ENCODE measurements around the gene WLS.

The WLS gene

DNA sequence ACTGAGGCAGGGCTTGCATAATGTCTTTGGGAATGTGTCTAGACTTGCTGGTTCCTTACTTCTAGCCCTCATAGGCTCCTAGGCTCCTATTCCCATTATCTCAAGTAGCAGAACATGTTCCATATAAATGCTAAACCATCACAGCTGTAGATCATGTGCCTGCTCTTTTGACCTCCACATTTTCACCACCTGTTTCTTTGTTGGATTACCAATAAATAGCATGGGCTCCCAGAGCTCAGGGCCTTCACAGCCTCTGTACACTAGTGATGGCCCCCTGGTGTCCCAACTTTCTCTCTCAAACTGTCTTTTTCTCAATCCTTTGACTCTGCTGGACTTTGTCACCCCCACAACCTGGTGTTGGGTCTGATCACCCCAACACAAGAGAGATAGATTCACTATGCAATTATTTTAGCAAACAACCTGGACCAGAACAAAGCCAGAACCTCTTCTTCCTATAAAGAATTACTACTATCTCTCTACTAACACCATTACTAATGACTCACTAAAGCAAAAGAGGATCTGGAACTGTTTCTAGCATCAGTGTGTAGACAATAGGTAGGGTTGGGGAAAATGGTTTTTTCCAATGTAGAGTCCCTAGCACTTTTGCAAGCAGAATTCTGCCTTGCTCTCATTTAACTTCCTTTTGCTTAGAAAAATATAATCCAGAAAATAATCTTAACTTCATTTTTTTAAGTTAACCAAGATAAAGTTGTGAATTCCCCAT, 51.7 kb downstream of the WLS start:
- H3K4me2 ChIP-seq (ENCODE audit: low read length): no peak overlapping the region
- H3K9me3 ChIP-seq (ENCODE audit: control insufficient read depth, low read length): no peaks in the 10 kb centered on the region
- no peak overlapping the region for H3K27ac ChIP-seq
- no peaks in the 10 kb centered on the region for H3K79me2 ChIP-seq
- H2AFZ ChIP-seq: no peak overlapping the region
- TF ChIP-seq, protein P1, sequence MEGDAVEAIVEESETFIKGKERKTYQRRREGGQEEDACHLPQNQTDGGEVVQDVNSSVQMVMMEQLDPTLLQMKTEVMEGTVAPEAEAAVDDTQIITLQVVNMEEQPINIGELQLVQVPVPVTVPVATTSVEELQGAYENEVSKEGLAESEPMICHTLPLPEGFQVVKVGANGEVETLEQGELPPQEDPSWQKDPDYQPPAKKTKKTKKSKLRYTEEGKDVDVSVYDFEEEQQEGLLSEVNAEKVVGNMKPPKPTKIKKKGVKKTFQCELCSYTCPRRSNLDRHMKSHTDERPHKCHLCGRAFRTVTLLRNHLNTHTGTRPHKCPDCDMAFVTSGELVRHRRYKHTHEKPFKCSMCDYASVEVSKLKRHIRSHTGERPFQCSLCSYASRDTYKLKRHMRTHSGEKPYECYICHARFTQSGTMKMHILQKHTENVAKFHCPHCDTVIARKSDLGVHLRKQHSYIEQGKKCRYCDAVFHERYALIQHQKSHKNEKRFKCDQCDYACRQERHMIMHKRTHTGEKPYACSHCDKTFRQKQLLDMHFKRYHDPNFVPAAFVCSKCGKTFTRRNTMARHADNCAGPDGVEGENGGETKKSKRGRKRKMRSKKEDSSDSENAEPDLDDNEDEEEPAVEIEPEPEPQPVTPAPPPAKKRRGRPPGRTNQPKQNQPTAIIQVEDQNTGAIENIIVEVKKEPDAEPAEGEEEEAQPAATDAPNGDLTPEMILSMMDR (IDR thresholded peaks at IDR 0.05): no peak
- H3K36me3 ChIP-seq (ENCODE audit: control insufficient read depth, insufficient read depth, low read length): no peaks in the 10 kb centered on the region
- no peak overlapping the region for H3K9ac ChIP-seq
- no peak overlapping the region for H3K4me3 ChIP-seq (ENCODE audit: low read depth, low read length)
- H3K4me1 ChIP-seq: no peaks in the 10 kb centered on the region
- H3K27me3 ChIP-seq (ENCODE audit: control insufficient read depth, insufficient read depth, low read length): no peaks in the 10 kb centered on the region

DNA sequence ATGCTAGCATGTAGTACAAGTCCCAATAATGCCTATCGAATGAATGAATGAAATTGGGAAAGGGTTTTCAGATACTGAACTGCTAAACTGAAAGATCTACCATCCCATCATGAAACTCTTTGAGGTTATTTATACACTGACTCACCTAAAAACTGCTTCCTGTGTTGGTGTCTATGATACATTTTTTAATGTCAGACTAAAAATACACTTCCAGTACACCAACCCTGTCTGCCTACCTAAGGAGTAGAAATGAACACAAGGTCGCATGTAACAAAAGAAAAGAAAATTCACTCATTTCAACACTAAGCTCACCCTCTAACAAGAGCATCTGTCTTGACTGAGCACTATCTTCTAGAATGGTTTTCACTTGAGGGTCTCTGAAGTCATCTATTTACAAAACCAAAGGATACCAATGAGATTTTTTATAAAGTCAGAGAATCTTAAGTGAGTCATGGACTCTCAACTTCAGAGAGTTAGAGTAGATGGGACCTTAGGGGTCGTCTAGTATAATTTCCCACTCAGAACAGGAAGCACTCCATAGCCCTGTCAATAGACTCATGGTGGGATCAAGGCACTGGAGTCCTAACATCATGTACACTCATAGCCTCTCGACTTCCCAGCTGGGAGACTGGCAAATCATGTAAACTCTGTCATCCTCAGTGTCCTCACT, 53.4 kb downstream of the WLS start:
- H3K4me1 ChIP-seq: no peaks in the 10 kb centered on the region
- no peaks in the 10 kb centered on the region for H3K9me3 ChIP-seq (ENCODE audit: control insufficient read depth, low read length)
- H3K4me3 ChIP-seq (ENCODE audit: low read depth, low read length): no peak overlapping the region
- no peak overlapping the region for H2AFZ ChIP-seq
- H3K27me3 ChIP-seq (ENCODE audit: control insufficient read depth, insufficient read depth, low read length): no peaks in the 10 kb centered on the region
- H3K36me3 ChIP-seq (ENCODE audit: control insufficient read depth, insufficient read depth, low read length): no peaks in the 10 kb centered on the region
- no peak overlapping the region for H3K9ac ChIP-seq
- H3K79me2 ChIP-seq: no peaks in the 10 kb centered on the region
- no peak overlapping the region for H3K4me2 ChIP-seq (ENCODE audit: low read length)
- no peak overlapping the region for H3K27ac ChIP-seq
- TF ChIP-seq, protein P1 (IDR thresholded peaks at IDR 0.05): no peak

DNA sequence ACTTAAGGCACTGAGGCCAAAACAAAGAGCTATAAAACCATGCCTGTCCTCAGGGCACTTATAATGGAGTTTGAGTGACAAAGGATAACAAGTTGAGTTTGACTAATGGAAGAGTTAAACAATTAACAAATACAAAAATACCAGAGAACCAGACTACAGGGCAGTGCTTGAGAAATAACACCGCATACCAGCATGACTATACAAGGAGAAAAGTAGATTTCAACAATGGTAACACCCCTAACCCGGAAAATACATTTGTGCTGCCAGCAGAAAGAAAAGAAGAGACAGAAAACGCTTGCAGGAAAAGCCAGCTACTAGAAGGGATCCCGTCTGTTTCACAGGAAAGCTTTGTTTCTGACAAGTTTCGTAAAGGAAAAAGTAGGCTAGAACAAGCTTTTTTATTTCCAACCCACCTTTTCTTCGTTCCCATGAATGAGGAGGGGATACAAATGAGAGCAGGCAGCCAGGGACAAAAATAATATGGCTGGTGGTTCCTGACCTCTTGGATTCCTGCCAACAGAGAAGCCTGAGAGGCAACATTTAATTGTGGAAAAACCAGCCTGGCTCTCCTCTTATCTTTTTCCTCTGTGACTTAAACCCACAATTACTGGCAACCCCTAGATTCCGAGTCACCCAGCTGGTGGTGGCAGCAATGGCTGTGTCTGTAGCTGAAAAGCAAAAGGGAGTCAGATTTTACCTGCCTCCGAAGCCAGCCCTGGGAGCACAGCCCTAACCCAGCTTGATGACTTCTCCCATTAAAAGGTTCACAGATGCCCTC, 56.5 kb downstream of the WLS start:
- no peak overlapping the region for H3K27ac ChIP-seq
- no peaks in the 10 kb centered on the region for H3K79me2 ChIP-seq
- H2AFZ ChIP-seq: no peak overlapping the region
- no peaks in the 10 kb centered on the region for H3K36me3 ChIP-seq (ENCODE audit: control insufficient read depth, insufficient read depth, low read length)
- H3K4me3 ChIP-seq (ENCODE audit: low read depth, low read length): no peak overlapping the region
- H3K4me2 ChIP-seq (ENCODE audit: low read length): no peak overlapping the region
- H3K9ac ChIP-seq: no peak overlapping the region
- H3K4me1 ChIP-seq: no peaks in the 10 kb centered on the region
- H3K9me3 ChIP-seq (ENCODE audit: control insufficient read depth, low read length): no peaks in the 10 kb centered on the region
- TF ChIP-seq, protein P1 (IDR thresholded peaks at IDR 0.05): no peak
- no peaks in the 10 kb centered on the region for H3K27me3 ChIP-seq (ENCODE audit: control insufficient read depth, insufficient read depth, low read length)

DNA sequence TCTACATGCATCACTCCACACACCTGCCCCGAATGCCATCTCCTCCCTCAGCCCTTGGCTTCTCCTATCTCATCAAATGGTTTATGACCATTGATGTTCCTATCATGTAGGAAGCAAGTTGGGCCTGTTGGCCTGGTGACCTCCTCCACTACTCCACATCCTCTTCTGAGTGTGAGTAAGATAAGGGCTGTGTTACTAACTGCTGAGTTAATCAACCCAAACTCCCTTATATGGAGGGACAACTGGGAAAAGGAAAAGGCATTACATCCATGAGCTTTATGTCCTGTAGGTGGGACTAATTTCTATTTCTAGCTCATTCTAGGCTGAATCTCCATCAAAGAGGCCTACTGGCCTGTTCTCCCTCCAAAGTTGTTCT, 57.6 kb downstream of the WLS start:
- Histone ChIP-seq H3K36me3 (ENCODE audit: control insufficient read depth, insufficient read depth, low read length) (no peaks in the 10 kb centered on the region), H3K9ac (no peak overlapping the region), H3K27me3 (ENCODE audit: control insufficient read depth, insufficient read depth, low read length) (no peaks in the 10 kb centered on the region), H3K4me1 (no peaks in the 10 kb centered on the region), H3K9me3 (ENCODE audit: control insufficient read depth, low read length) (no peaks in the 10 kb centered on the region), H3K79me2 (no peaks in the 10 kb centered on the region), H3K27ac (no peak overlapping the region), H2AFZ (no peak overlapping the region), H3K4me2 (ENCODE audit: low read length) (no peak overlapping the region), H3K4me3 (ENCODE audit: low read depth, low read length) (no peak overlapping the region)
- TF ChIP-seq, protein P1 (IDR thresholded peaks at IDR 0.05): no peak

Measured in parathyroid adenoma (tissue), 2 donors.